HL-60/S4 treated with phorbol 12-myristate 13-acetate at 8.2 ng/mL for 4 days and 3 days (cell line): ENCODE measurements around the gene SWSAP1.
"Not testable (repeated sequence)": the region's sequence is repeated elsewhere in the genome, so short reads cannot be mapped to it uniquely, and the experiment has no call there.

ENCODE experiments used
- in situ Hi-C: fragments of 300-500 bp; cut with MboI; formaldehyde crosslinking; loops from 2 replicates; pipeline ENCODE4 v1.15.0; 2022; ENCODE audit warnings: low sequenced_read_pairs

The SWSAP1 gene, protein sequence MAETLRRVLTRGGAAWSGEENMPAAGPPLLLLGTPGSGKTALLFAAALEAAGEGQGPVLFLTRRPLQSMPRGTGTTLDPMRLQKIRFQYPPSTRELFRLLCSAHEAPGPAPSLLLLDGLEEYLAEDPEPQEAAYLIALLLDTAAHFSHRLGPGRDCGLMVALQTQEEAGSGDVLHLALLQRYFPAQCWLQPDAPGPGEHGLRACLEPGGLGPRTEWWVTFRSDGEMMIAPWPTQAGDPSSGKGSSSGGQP

DNA sequence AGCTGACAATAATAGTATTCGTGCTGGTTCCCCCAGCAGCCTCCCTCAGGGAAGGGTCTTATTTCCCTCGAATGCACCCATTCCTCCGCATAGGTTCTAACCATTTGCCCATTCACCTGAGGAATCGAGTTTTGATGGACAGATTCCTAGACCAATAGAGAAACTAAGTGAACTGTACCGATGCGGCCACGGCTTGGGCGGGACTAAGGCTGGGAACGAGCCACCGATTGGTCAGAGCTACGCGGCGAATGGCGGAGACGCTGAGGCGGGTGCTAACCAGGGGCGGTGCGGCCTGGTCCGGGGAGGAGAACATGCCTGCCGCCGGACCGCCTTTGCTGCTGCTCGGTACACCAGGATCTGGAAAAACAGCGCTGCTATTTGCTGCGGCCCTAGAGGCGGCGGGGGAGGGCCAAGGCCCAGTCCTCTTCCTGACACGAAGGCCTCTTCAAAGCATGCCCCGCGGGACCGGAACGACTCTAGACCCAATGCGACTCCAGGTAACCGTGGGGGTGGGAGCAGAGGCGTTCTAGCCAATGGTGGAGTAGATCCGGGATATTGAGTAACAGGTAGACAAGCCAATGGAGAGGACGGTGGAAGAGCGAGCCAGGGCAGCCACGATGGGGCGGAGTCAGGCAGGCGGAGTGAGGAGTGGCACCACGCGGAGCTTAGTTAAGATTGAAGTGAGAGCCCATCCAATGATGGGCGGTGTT is at the start of gene SWSAP1:
SWSAP1 (plus strand) TSS at position 234 of the 710 bp plus-strand sequence; CDS start at position 249, 15 bp downstream.
- in situ Hi-C loops, result no loop called here

- in situ Hi-C loops, result no loop called here
Observed at GRCh38 chr19:11324748-11325389, 49.6 kb upstream of the SWSAP1 start.

- in situ Hi-C loops, result no loop called here
Observed at GRCh38 chr19:11325544-11325943, 48.9 kb upstream of the SWSAP1 start.

DNA sequence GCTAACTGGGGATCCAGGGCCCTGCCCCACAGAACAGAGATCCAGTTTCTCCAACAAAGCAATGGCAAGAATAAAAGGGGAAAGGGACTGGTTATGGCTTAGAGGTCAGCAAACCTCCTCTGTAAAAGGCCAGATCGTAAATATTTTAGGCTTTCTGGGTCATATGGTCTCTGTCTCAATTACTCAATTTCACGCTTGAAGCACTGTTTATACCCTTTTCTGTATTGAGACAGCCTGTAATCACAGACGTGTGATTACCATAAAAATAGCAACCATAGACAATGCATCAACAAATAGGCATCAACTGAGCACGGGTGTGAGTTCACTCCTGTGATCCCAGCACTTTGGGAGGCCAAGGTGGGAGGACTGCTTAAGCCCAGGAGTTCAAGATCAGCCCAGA is 44.3 kb upstream of the SWSAP1 start:
- in situ Hi-C loops, result no loop called here

DNA sequence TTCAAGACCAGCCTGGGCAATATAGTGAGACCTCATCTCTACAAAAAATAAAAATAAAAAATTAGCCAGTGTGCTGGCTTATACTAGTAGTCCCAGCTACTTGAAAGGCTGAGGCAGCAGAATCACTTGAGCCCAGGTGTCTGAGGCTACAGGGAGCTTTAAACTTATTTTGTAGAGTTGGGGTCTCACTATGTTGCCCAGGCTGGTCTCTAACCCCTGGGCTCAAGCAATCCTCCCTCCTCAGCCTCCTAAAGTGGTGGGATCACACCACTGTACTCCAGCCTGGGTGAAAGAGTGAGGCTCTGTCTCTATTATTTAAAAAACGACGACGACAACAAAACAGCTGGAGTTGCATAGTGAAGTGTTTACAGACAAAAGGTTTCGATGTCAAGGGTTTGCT is 43.0 kb upstream of the SWSAP1 start:
- in situ Hi-C loops, result no loop called here

- in situ Hi-C loops, result no loop called here
Observed at GRCh38 chr19:11332822-11333221, 41.6 kb upstream of the SWSAP1 start.

DNA sequence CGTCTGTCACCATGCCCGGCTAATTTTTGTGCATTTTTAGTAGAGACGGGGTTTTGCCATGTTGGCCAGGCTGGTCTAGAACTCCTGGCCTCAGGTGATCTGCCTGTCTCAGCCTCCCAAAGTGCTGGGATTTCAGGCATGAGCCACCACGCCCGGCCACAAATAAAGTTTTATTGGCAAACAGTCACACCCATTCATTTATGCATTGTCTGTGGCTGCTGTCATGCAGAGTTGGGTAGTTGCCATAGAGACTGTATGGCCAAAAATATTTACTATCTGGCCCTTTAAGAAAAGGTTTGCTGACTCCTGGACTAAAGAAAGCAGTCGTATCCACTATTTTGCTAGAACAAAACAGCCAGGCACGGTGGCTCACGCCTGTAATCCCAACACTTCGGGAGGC is 40.6 kb upstream of the SWSAP1 start:
- in situ Hi-C loops, result not testable (repeated sequence)

DNA sequence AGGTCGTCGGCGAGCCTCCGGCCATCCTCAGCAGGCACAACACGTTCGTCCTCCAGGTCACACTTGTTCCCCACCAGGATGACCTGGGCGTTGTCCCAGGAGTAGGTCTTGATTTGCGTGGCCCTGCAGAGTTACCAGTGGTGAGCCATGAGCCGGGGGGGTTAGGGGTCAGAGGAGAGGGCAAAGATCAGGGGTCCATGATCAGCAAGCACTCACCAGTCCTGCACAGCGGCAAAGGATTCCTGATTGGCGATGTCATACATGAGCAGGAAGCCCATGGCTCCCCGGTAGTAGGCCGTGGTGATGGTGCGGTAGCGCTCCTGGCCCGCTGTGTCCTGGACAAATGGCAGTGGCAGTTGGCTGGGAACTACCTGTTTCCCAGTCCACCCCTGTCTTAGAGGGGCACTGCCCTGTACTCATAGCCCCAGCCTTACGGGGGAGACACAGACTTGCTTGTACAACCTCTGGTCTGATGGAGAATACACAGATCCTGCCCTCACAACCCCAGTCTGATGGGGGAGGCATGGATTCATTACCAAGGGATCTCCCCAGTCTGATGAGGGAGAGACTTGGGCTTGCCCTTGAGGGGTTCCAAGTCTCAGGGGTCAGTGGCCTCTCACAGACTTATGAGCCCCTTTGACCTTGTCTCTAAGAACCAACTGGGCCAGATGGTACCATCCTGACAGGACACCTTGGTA is 38.9 kb upstream of the SWSAP1 start:
- in situ Hi-C loops, result no loop called here

GRCh38 chr19:11337080-11337479 is 37.4 kb upstream of the SWSAP1 start:
- in situ Hi-C loops, result no loop called here

DNA sequence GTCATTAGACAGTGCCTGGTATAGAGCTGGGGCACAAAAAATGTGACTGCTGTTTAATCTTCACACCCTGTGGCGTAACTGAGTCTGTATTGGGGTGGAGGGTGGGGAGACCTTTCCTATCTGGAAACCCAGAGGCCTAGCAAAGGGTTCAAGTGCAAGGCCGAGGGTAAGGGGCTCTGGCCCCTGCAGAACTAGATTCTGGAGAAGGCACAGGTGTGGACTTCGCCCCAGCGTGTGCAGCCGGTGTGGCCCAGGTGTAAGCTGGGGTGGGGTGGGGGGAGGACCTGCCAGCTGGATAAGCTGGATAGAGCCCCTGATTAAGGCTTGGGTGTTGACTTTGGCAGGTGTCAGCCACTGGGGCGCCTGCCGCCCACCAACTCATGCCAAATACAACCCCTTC is 36.3 kb upstream of the SWSAP1 start:
- in situ Hi-C loops, result no loop called here

GRCh38 chr19:11338569-11339253 is 35.8 kb upstream of the SWSAP1 start:
- in situ Hi-C loops, result no loop called here

- in situ Hi-C loops, result no loop called here
Observed at GRCh38 chr19:11339254-11340098, 35.0 kb upstream of the SWSAP1 start, which contains the start of gene RAB3D. Gene RAB3D (minus strand): TSS chr19:11339657. CDS start chr19:11337399, 2,258 bp downstream.

GRCh38 chr19:11340099-11340467 is 34.4 kb upstream of the SWSAP1 start:
- in situ Hi-C loops, result not testable (repeated sequence)

DNA sequence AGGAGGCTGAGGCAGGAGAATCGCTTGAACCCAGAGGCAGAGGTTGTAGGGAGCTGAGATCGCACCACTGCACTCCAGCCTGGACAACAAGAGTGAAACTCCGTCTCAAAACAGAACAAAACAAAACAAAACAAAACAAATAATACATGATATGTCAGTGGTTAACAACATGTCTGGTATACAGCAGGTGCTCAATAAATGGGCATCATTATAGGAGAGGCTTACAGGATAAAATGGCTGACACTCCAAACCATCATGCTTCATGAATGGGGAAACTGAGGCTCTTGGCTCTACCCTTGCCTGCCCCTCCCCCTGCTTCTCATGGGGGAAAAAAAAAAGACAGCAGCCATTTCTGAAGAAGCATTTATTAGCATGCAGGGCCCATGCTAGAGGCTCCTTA is 32.0 kb upstream of the SWSAP1 start:
- in situ Hi-C loops, result no loop called here

GRCh38 chr19:11345122-11345803 is 29.2 kb upstream of the SWSAP1 start:
- in situ Hi-C loops, result no loop called here

DNA sequence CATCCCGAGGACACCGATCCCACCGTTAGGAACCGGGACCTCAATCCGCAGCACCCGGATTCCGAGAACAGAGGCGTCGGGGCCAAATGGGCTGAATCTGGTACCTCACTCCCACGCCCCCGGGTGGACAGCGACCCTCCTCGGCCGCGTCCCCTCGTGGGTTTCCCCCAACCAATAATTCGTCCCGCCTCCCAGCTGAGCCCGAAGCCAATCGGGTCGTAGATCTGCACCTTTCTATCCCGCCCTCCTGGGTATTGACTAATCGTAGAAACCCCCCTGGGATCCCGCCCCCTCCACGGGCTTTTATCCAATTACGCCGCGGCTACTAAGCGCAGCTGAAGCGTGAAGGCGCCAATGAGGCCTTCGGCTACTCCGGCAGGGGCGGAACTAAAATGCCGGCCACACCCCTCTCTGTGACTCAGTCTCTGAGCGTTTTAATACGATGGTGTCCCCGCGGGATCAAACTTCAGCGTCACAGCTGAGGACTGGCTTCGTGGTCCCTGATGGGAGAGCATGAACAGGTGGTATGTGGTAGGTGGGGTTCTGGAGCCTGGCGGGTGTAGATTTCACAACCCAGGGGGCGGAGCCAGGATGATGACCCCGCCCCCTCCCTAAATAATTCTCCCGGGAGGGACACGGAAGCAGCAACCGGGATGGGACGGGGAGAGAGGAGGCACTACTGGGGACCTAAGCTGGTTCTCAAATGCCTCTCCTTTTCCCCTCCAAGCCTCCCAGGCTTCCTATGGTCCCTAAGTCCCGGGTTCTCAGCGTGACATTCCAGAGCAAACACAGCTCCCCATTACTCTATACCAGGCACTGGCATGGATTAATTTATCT is 28.1 kb upstream of the SWSAP1 start, which contains the start of the genes CCDC159 and TMEM205:
CCDC159 (plus strand) TSS at position 416 of the 837 bp plus-strand sequence; CDS start at position 504, 88 bp downstream.
TMEM205 (minus strand) TSS at position 165 of the 837 bp plus-strand sequence. CDS start 649 bp downstream, outside the sequence.
- in situ Hi-C loops, result no loop called here

- in situ Hi-C loops, result no loop called here
Observed at GRCh38 chr19:11347546-11348039, 26.9 kb upstream of the SWSAP1 start.

DNA sequence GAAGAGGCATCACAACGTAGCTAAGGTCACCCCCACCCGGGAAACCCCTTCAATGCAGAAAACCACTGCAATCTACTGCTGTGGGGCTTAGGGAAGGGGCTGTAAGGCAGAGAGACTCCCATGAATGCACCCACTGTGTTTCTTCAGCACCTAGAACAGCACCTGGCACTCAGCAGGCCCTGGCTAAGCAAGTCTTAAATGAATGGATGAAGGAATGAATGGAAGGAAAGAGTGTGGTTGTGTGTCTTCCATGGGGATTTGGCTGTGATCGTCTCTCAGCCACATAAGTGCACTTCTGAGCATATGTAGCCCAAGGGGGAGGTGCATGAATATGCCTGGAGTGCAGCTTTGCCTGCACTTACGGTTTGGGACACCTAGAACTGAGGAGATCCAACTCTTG is 25.3 kb upstream of the SWSAP1 start:
- in situ Hi-C loops, result no loop called here
